AG20443 (cell line): ENCODE measurements around the gene OPCML.

Experiments used
- DNase-seq: peaks from one replicate; pipeline ENCODE4 v3.0.0; 2012; ENCODE audit warnings: low spot score, mixed read lengths

OPCML gene

GRCh38 chr11:133072378-133072777, 459.9 kb downstream of the OPCML start:
- DNase-seq: no peak

- DNase-seq: no peak
Measured at GRCh38 chr11:133070791-133071190, 461.5 kb downstream of the OPCML start.

- no peak for DNase-seq
Measured at GRCh38 chr11:133070021-133070713, 462.1 kb downstream of the OPCML start.

- DNase-seq: peak; percentile 52
Measured at GRCh38 chr11:133065847-133066485, 466.3 kb downstream of the OPCML start.

GRCh38 chr11:133064961-133065360, 467.3 kb downstream of the OPCML start:
- no peak for DNase-seq

GRCh38 chr11:133064152-133064877, 468.0 kb downstream of the OPCML start:
- DNase-seq: peak; percentile 93

- no peak for DNase-seq
Measured at GRCh38 chr11:133058501-133058900, 473.8 kb downstream of the OPCML start.

GRCh38 chr11:133053124-133053776, 479.1 kb downstream of the OPCML start:
- no peak for DNase-seq

- DNase-seq: no peak
Measured at GRCh38 chr11:133052537-133052936, 479.8 kb downstream of the OPCML start.

GRCh38 chr11:133049244-133050019, 482.9 kb downstream of the OPCML start:
- DNase-seq: no peak

GRCh38 chr11:133048270-133048669, 484.0 kb downstream of the OPCML start:
- no peak for DNase-seq

GRCh38 chr11:133047771-133048115, 484.6 kb downstream of the OPCML start:
- DNase-seq: no peak

GRCh38 chr11:133047036-133047770, 485.1 kb downstream of the OPCML start:
- DNase-seq: peak; percentile 29

GRCh38 chr11:133046252-133046651, 486.0 kb downstream of the OPCML start:
- no peak for DNase-seq

- DNase-seq: no peak
Measured at GRCh38 chr11:133041928-133042882, 490.1 kb downstream of the OPCML start.

- no peak for DNase-seq
Measured at GRCh38 chr11:133041181-133041580, 491.1 kb downstream of the OPCML start.

GRCh38 chr11:133040289-133040900, 491.9 kb downstream of the OPCML start:
- DNase-seq: peak; percentile 56

- peak; percentile 57 for DNase-seq
Measured at GRCh38 chr11:133038850-133039249, 493.5 kb downstream of the OPCML start.

- no peak for DNase-seq
Measured at GRCh38 chr11:133034929-133035328, 497.4 kb downstream of the OPCML start.

GRCh38 chr11:133029107-133029506, 503.2 kb downstream of the OPCML start:
- no peak for DNase-seq
